Peyer's patch (tissue), 4 donors: ENCODE data around the gene SLC25A23. TPM values are rescaled to one million over a fixed set of nuclear protein-coding genes. Genes with fewer than 3 reads are reported as not detected.

Experiments used
- DNase-seq, 3 donors: peaks; one replicate each; pipeline ENCODE4 v3.0.0-alpha.2; 2017 to 2019
- H3K27ac ChIP-seq, 4 donors: fragments of 200-600 bp; sonication (generic); one replicate each; pipeline ENCODE4 v1.5.1; 2016 to 2019
- H3K27me3 ChIP-seq, 2 donors: fragments of 200-600 bp; sonication (generic); one replicate each; pipeline ENCODE4 v1.5.1; 2019
- H3K36me3 ChIP-seq, 3 donors: fragments of 200-600 bp; sonication (generic); one replicate each; pipeline ENCODE4 v1.5.1; 2016 to 2019
- H3K4me1 ChIP-seq, 4 donors: fragments of 200-600 bp; sonication (generic); one replicate each; pipeline ENCODE4 v1.5.1; 2016 to 2019
- H3K4me3 ChIP-seq, 4 donors: fragments of 200-600 bp; sonication (generic); 1 replicate in 3 of 4; 2 replicates in 1 of 4; pipeline ENCODE4 v1.5.1; 2016 to 2019; ENCODE audit warnings: mild to moderate bottlenecking in 1 of 4
- H3K9me3 ChIP-seq, 4 donors: fragments of 200-600 bp; sonication (generic); one replicate each; pipeline ENCODE4 v1.5.1; 2016 to 2019; ENCODE audit warnings: mild to moderate bottlenecking in 1 of 4
- CTCF ChIP-seq, 6 experiments: fragments of 450-650 bp in 4 of 6; fragments of 200-600 bp in 2 of 6; sonication (generic) in 1 of 6; IDR thresholded peaks; one replicate each; pipeline ENCODE4 v1.5.1; 2017 to 2019; ENCODE audit warnings: antibody characterized with exemption in 6 of 6, mild to moderate bottlenecking in 3 of 6, moderate library complexity in 1 of 6
- POLR2A ChIP-seq, 2 donors: fragments of 450-650 bp; IDR thresholded peaks; one replicate each; pipeline ENCODE4 v1.5.1; 2017; ENCODE audit warnings: antibody characterized with exemption in 2 of 2, mild to moderate bottlenecking in 2 of 2, moderate library complexity in 2 of 2
- total RNA-seq, 4 donors: library from RNA; depleted of rRNA; stranded (reverse); fragments of >200 nt; gene quantifications; one replicate each; pipeline ENCODE4 v1.1.0, GENCODE V29; 2016

Gene SLC25A23
- total RNA-seq, 4 donors from 2014 or later = 69.3 to 209 (median 122) TPM

- no peak for DNase-seq
- Histone ChIP-seq H3K36me3 (no peaks in the 10 kb centered on the region), H3K4me1 (peaks cover 0 to 13% (median 6%) of the 10 kb centered on the region in 4 donors), H3K27ac (peak overlapping the region in 1 of 4 donors; percentile 44), H3K9me3 (no peaks in the 10 kb centered on the region), H3K4me3 (peak overlapping the region in 3 of 4 donors; percentile 47 to 52 (median 49)), H3K27me3 (peaks cover 0 to 15% of the 10 kb centered on the region in 2 donors)
- TF ChIP-seq POLR2A (IDR thresholded peaks at IDR 0.05) (no peak), CTCF (IDR thresholded peaks at IDR 0.05) (no peak)
These were observed 41.5 kb upstream of the SLC25A23 start for GRCh38 chr19:6500837-6501739.

GRCh38 chr19:6499052-6499790 lies 39.6 kb upstream of the SLC25A23 start:
- Histone ChIP-seq H3K27me3 (peaks cover 0 to 15% of the 10 kb centered on the region in 2 donors), H3K4me3 (no peak overlapping the region), H3K4me1 (peaks cover 0 to 13% (median 6%) of the 10 kb centered on the region in 4 donors), H3K27ac (no peak overlapping the region), H3K36me3 (no peaks in the 10 kb centered on the region), H3K9me3 (no peaks in the 10 kb centered on the region)
- no peak for DNase-seq
- TF ChIP-seq POLR2A (IDR thresholded peaks at IDR 0.05) (no peak), CTCF (IDR thresholded peaks at IDR 0.05) (no peak)

GRCh38 chr19:6498294-6499036 lies 38.9 kb upstream of the SLC25A23 start:
- peaks cover 0 to 13% (median 6%) of the 10 kb centered on the region in 4 donors for H3K4me1 ChIP-seq
- H3K4me3 ChIP-seq = no peak overlapping the region
- H3K36me3 ChIP-seq = no peaks in the 10 kb centered on the region
- TF ChIP-seq CTCF (IDR thresholded peaks at IDR 0.05) = no peak
- TF ChIP-seq POLR2A (IDR thresholded peaks at IDR 0.05) = no peak
- no peak overlapping the region for H3K27ac ChIP-seq
- H3K9me3 ChIP-seq = no peaks in the 10 kb centered on the region
- peaks cover 0 to 15% of the 10 kb centered on the region in 2 donors for H3K27me3 ChIP-seq
- DNase-seq = no peak

- no peaks in the 10 kb centered on the region for H3K9me3 ChIP-seq
- H3K27me3 ChIP-seq = no peaks in the 10 kb centered on the region
- TF ChIP-seq POLR2A (IDR thresholded peaks at IDR 0.05) (no peak), CTCF (IDR thresholded peaks at IDR 0.05) (no peak)
- H3K36me3 ChIP-seq = no peaks in the 10 kb centered on the region
- no peaks in the 10 kb centered on the region for H3K4me1 ChIP-seq
- no peak overlapping the region for H3K4me3 ChIP-seq
- no peak overlapping the region for H3K27ac ChIP-seq
- DNase-seq = no peak
These were observed 36.4 kb upstream of the SLC25A23 start for GRCh38 chr19:6495947-6496346.

- Histone ChIP-seq H3K4me3 (no peak overlapping the region), H3K9me3 (no peaks in the 10 kb centered on the region), H3K36me3 (no peaks in the 10 kb centered on the region), H3K4me1 (no peaks in the 10 kb centered on the region), H3K27ac (no peak overlapping the region), H3K27me3 (no peaks in the 10 kb centered on the region)
- no peak for DNase-seq
- TF ChIP-seq POLR2A (IDR thresholded peaks at IDR 0.05) (no peak), CTCF (IDR thresholded peaks at IDR 0.05) (no peak)
These were observed 34.9 kb upstream of the SLC25A23 start for GRCh38 chr19:6494438-6495036.
